ENCODE data around the gene METTL16.
A peak's percentile ranks its signal among the peaks of the same experiment; 100 is the strongest.
"Not testable (repeated sequence)": the region's sequence is repeated elsewhere in the genome, so short reads cannot be mapped to it uniquely, and the experiment has no call there.

METTL16 gene

DNA sequence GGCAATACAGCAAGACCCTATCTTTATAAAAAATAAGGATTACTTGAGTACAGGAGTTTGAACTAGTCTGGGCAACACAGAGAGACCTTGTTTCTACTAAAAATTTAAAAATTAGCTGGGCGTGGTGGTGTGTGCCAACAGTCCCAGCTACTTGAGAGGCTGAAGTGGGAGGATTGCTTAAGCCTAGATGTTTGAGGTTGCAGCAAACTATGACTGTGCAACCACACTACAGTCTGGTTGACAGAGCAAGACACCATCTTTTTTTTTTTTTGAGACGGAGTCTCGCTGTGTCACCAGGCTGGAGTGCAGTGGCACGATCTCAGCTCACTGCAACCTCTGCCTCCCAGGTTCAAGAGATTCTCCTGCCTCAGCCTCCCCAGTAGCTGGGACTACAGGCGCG, 71.7 kb downstream of the METTL16 start:
- H3K9ac ChIP-seq (ENCODE audit: low read length), result not testable (repeated sequence)
- peak in 1 of 2 donors; percentile 20 for DNase-seq

DNA sequence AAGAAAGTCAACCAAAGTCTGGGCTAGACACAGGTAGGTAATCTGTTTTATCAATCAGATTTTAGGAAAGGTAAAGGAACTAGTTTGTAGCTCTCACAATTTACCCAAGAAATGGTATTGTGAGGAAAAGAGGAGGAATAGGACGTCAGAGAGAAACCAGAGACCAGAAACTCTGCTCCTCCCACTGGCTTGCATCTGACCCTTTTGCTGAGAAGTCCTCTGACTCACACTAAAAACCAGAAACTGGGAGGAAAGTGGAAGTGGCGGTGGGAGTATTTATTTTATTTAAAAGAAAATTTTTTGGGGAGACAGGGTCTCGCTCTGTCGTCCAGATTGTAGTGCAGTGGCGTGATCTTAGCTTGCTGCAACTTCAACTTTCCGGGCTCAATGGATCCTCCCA, 72.9 kb downstream of the METTL16 start:
- H2AFZ ChIP-seq (ENCODE audit: insufficient read depth, low read length, poor library complexity), result no peak overlapping the region
- H3K4me2 ChIP-seq (ENCODE audit: low read length), result no peak overlapping the region
- no peak overlapping the region for H3K14ac ChIP-seq (ENCODE audit: low read length)
- H2BK12ac ChIP-seq (ENCODE audit: low read length), result no peak overlapping the region
- no peaks in the 10 kb centered on the region for H3K79me2 ChIP-seq (ENCODE audit: control insufficient read depth, insufficient read depth, low read length, poor library complexity)
- H3K4me1 ChIP-seq (ENCODE audit: control insufficient read depth in 1 of 2, insufficient read depth in 2 of 2, low read length in 2 of 2), result no peaks in the 10 kb centered on the region
- H4K91ac ChIP-seq (ENCODE audit: low read depth, low read length), result no peak overlapping the region
- H3K79me1 ChIP-seq (ENCODE audit: low read length), result no peaks in the 10 kb centered on the region
- WGBS (ENCODE audit: extremely low coverage, insufficient coverage, insufficient read length), result no CpG with 5 or more reads among the region's 6 CpGs
- H3K27ac ChIP-seq (ENCODE audit: low read depth, low read length), result no peak overlapping the region
- no peak overlapping the region for H3K23ac ChIP-seq (ENCODE audit: low read length)
- no peaks in the 10 kb centered on the region for H3K27me3 ChIP-seq (ENCODE audit: insufficient read depth, low read length)
- peaks cover 22 to 28% of the 10 kb centered on the region in 2 experiments for H3K36me3 ChIP-seq (ENCODE audit: control insufficient read depth in 1 of 2, insufficient read depth in 2 of 2, low read length in 2 of 2)
- H2BK5ac ChIP-seq (ENCODE audit: low read depth, low read length, poor library complexity), result no peak overlapping the region
- peak in 1 of 2 donors; percentile 22 for DNase-seq
- H3K4me3 ChIP-seq (ENCODE audit: low read depth, low read length), result no peak overlapping the region
- no peaks in the 10 kb centered on the region for H3K9me3 ChIP-seq (ENCODE audit: insufficient read depth, low read depth, low read length)
- no peak overlapping the region for H3K9ac ChIP-seq (ENCODE audit: low read length)
- H3K18ac ChIP-seq (ENCODE audit: low read length), result no peak overlapping the region
- no peak overlapping the region for H2BK120ac ChIP-seq (ENCODE audit: insufficient read depth, low read length, poor library complexity)
- no peak overlapping the region for H2AK5ac ChIP-seq (ENCODE audit: low read length)
- no peak overlapping the region for H4K12ac ChIP-seq (ENCODE audit: low read depth, low read length)
- no peak overlapping the region for H3K4ac ChIP-seq (ENCODE audit: low read depth, low read length)
- no peak overlapping the region for H4K8ac ChIP-seq (ENCODE audit: low read depth, low read length)

More for the DNA sequence above, 71.7 kb downstream of the METTL16 start:
- H2AFZ ChIP-seq (ENCODE audit: insufficient read depth, low read length, poor library complexity); H3K9me3 ChIP-seq (ENCODE audit: insufficient read depth, low read depth, low read length); H3K27ac ChIP-seq (ENCODE audit: low read depth, low read length); H2AK5ac ChIP-seq (ENCODE audit: low read length); H3K4me3 ChIP-seq (ENCODE audit: low read depth, low read length); H4K8ac ChIP-seq (ENCODE audit: low read depth, low read length); H3K4me2 ChIP-seq (ENCODE audit: low read length); H3K18ac ChIP-seq (ENCODE audit: low read length); H2BK120ac ChIP-seq (ENCODE audit: insufficient read depth, low read length, poor library complexity); H3K79me2 ChIP-seq (ENCODE audit: control insufficient read depth, insufficient read depth, low read length, poor library complexity); H4K91ac ChIP-seq (ENCODE audit: low read depth, low read length); H3K27me3 ChIP-seq (ENCODE audit: insufficient read depth, low read length); H3K79me1 ChIP-seq (ENCODE audit: low read length); H3K4me1 ChIP-seq (ENCODE audit: control insufficient read depth in 1 of 2, insufficient read depth in 2 of 2, low read length in 2 of 2); H3K14ac ChIP-seq (ENCODE audit: low read length); H3K4ac ChIP-seq (ENCODE audit: low read depth, low read length); H2BK5ac ChIP-seq (ENCODE audit: low read depth, low read length, poor library complexity); H2BK12ac ChIP-seq (ENCODE audit: low read length); H3K23ac ChIP-seq (ENCODE audit: low read length); H4K12ac ChIP-seq (ENCODE audit: low read depth, low read length): not testable (repeated sequence)
- H3K36me3 ChIP-seq (ENCODE audit: control insufficient read depth in 1 of 2, insufficient read depth in 2 of 2, low read length in 2 of 2), result peaks cover 23 to 27% of the 10 kb centered on the region in 2 experiments
- no CpG with 5 or more reads among the region's 6 CpGs for WGBS (ENCODE audit: extremely low coverage, insufficient coverage, insufficient read length)

DNA sequence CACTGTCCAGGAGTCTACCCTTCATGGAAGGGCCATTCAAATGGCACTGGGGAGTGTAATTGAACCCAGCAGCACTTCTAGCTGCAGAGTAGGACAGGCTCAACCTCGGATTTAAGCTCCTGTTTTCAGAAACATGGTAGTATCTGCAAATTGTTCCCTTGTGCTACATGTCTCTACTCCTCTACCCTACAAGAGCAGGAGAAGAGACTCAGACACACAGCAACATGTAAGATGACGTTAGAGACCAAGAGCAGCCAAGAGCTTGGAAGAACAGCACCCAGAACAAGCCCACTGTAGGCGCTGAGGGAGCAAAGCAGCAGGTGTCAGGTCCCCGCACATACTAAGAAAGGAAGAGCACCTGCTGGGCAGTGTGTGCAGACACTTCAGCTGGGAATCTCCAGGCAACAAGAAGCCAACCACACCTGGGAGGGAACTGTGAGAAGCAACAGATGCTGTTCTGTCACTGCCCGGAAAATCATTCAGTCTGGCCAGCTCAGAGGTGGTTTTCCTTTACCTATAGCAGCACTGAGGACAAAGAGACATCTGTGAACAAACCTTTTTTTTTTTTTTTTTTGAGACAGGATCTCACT, 75.3 kb downstream of the METTL16 start:
- Histone ChIP-seq H2BK5ac (ENCODE audit: low read depth, low read length, poor library complexity) (no peak overlapping the region), H4K12ac (ENCODE audit: low read depth, low read length) (no peak overlapping the region), H4K91ac (ENCODE audit: low read depth, low read length) (no peak overlapping the region), H3K18ac (ENCODE audit: low read length) (no peak overlapping the region), H3K36me3 (ENCODE audit: control insufficient read depth in 1 of 2, insufficient read depth in 2 of 2, low read length in 2 of 2) (peaks cover 32 to 34% of the 10 kb centered on the region in 2 experiments), H2AFZ (ENCODE audit: insufficient read depth, low read length, poor library complexity) (no peak overlapping the region), H3K4me1 (ENCODE audit: control insufficient read depth in 1 of 2, insufficient read depth in 2 of 2, low read length in 2 of 2) (no peaks in the 10 kb centered on the region), H3K9me3 (ENCODE audit: insufficient read depth, low read depth, low read length) (no peaks in the 10 kb centered on the region), H3K23ac (ENCODE audit: low read length) (no peak overlapping the region), H3K14ac (ENCODE audit: low read length) (no peak overlapping the region), H3K79me2 (ENCODE audit: control insufficient read depth, insufficient read depth, low read length, poor library complexity) (no peaks in the 10 kb centered on the region), H4K8ac (ENCODE audit: low read depth, low read length) (no peak overlapping the region), H2AK5ac (ENCODE audit: low read length) (no peak overlapping the region), H2BK120ac (ENCODE audit: insufficient read depth, low read length, poor library complexity) (no peak overlapping the region), H3K4me2 (ENCODE audit: low read length) (no peak overlapping the region), H2BK12ac (ENCODE audit: low read length) (no peak overlapping the region), H3K4me3 (ENCODE audit: low read depth, low read length) (no peak overlapping the region), H3K79me1 (ENCODE audit: low read length) (no peaks in the 10 kb centered on the region), H3K27ac (ENCODE audit: low read depth, low read length) (no peak overlapping the region), H3K9ac (ENCODE audit: low read length) (no peak overlapping the region), H3K27me3 (ENCODE audit: insufficient read depth, low read length) (no peaks in the 10 kb centered on the region), H3K4ac (ENCODE audit: low read depth, low read length) (no peak overlapping the region)
- DNase-seq, result no peak
- WGBS (ENCODE audit: extremely low coverage, insufficient coverage, insufficient read length), result no CpG with 5 or more reads among the region's 5 CpGs

DNA sequence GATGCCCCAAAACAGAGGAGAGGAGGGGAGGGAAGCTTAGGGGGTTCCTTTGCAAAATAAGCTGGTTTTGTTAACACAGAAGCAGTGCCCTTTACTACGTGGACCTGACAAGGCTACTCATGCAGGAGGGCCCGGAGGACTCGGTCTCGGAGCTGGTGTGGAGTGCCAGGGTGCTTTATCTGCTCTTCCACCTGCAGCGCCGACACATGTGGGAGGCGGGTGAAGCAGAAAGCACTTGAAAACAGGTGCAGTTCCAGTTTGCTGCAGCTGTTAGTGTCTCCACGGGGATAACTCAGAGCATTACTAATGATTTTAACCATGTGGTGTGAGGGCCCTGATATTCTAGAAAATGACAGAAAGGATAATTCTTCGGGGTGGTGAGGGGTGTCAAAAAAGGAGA, 75.8 kb downstream of the METTL16 start:
- no peak overlapping the region for H3K27ac ChIP-seq (ENCODE audit: low read depth, low read length)
- no CpG with 5 or more reads among the region's 9 CpGs for WGBS (ENCODE audit: extremely low coverage, insufficient coverage, insufficient read length)
- DNase-seq, result no peak
- no peaks in the 10 kb centered on the region for H3K79me1 ChIP-seq (ENCODE audit: low read length)
- no peak overlapping the region for H3K18ac ChIP-seq (ENCODE audit: low read length)
- H3K4me1 ChIP-seq (ENCODE audit: control insufficient read depth in 1 of 2, insufficient read depth in 2 of 2, low read length in 2 of 2), result no peaks in the 10 kb centered on the region
- H3K27me3 ChIP-seq (ENCODE audit: insufficient read depth, low read length), result no peaks in the 10 kb centered on the region
- H4K8ac ChIP-seq (ENCODE audit: low read depth, low read length), result no peak overlapping the region
- no peak overlapping the region for H2AK5ac ChIP-seq (ENCODE audit: low read length)
- H3K4ac ChIP-seq (ENCODE audit: low read depth, low read length), result no peak overlapping the region
- peaks cover 29 to 31% of the 10 kb centered on the region in 2 experiments for H3K36me3 ChIP-seq (ENCODE audit: control insufficient read depth in 1 of 2, insufficient read depth in 2 of 2, low read length in 2 of 2)
- H3K14ac ChIP-seq (ENCODE audit: low read length), result no peak overlapping the region
- H2BK120ac ChIP-seq (ENCODE audit: insufficient read depth, low read length, poor library complexity), result no peak overlapping the region
- H4K12ac ChIP-seq (ENCODE audit: low read depth, low read length), result no peak overlapping the region
- no peak overlapping the region for H3K4me3 ChIP-seq (ENCODE audit: low read depth, low read length)
- no peak overlapping the region for H2BK5ac ChIP-seq (ENCODE audit: low read depth, low read length, poor library complexity)
- H3K4me2 ChIP-seq (ENCODE audit: low read length), result no peak overlapping the region
- H3K23ac ChIP-seq (ENCODE audit: low read length), result no peak overlapping the region
- no peak overlapping the region for H4K91ac ChIP-seq (ENCODE audit: low read depth, low read length)
- no peak overlapping the region for H2BK12ac ChIP-seq (ENCODE audit: low read length)
- H3K9me3 ChIP-seq (ENCODE audit: insufficient read depth, low read depth, low read length), result no peaks in the 10 kb centered on the region
- H3K9ac ChIP-seq (ENCODE audit: low read length), result no peak overlapping the region
- no peak overlapping the region for H2AFZ ChIP-seq (ENCODE audit: insufficient read depth, low read length, poor library complexity)
- no peaks in the 10 kb centered on the region for H3K79me2 ChIP-seq (ENCODE audit: control insufficient read depth, insufficient read depth, low read length, poor library complexity)
